ENCODE measurements around the gene CDK5.

DNA sequence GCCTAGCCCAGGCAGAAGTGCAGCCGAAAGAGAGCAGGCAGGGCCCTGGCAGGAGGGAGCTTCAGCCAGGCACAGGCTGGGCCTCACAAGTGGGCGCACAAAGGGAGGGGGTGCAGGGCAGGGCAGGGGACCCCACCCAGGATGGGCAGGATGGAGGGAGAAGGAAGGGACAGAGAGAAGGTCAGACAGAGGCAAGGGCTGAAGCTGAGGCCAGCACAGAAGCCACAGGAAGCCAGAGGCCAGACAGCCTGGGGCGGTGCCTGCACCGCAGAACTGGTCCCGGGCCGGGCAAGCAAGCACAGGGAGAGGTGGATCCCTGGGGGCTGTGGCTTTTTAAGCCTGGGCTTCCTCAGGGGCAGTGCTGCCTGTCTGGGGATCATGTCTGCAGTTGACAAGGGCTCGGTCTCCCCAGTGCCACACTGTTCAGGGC, 50.2 kb downstream of the CDK5 start:
- TF ChIP-seq CTCF (IDR thresholded peaks at IDR 0.05) (no peak), POLR2A (IDR thresholded peaks at IDR 0.05) (no peak)

Data from body of pancreas (tissue), 4 donors.